ENCODE measurements around the gene SIN3A.

- TF ChIP-seq CTCF (IDR thresholded peaks at IDR 0.05) (no peak), POLR2A (IDR thresholded peaks at IDR 0.05) (no peak)
Measured at GRCh38 chr15:75389791-75390382, 61.6 kb downstream of the SIN3A start.

Data from Peyer's patch (tissue), 4 donors.